ENCODE data around the gene CPZ.

- TF ChIP-seq POLR2AphosphoS5 (IDR thresholded peaks at IDR 0.05; ENCODE audit: low read depth, low read length) (no peak), TAF1 (IDR thresholded peaks at IDR 0.05; ENCODE audit: low read depth, low read length) (no peak), POLR2A (IDR thresholded peaks at IDR 0.05; ENCODE audit: low read depth, low read length) (no peak), SPI1 (IDR thresholded peaks at IDR 0.05; ENCODE audit: low read depth, low read length) (no peak), POU2F2 (IDR thresholded peaks at IDR 0.05; ENCODE audit: low read depth, low read length) (no peak)
Observed at GRCh38 chr4:8597319-8597718, 4.8 kb downstream of the CPZ start.
